HG02678 (cell line): ENCODE measurements around the gene TMEM52.
"Not testable (repeated sequence)": the region's sequence is repeated elsewhere in the genome, so short reads cannot be mapped to it uniquely, and the experiment has no call there.

ENCODE experiments used
- ATAC-seq: cut with Tn5 transposase; IDR thresholded peaks from one replicate; pipeline ENCODE4 v1.9.1; 2021; ENCODE audit warnings: mild to moderate bottlenecking, moderate library complexity; ENCODE audit not compliant: unreplicated experiment

Gene TMEM52

GRCh38 chr1:1895456-1896336, 23.4 kb downstream of the TMEM52 start:
- no peak for ATAC-seq

- ATAC-seq, result no peak
Measured at GRCh38 chr1:1895060-1895418, 24.0 kb downstream of the TMEM52 start.

- no peak for ATAC-seq
Measured at GRCh38 chr1:1894354-1895059, 24.6 kb downstream of the TMEM52 start.

GRCh38 chr1:1893997-1894353, 25.1 kb downstream of the TMEM52 start:
- no peak for ATAC-seq

- ATAC-seq, result no peak
Measured at GRCh38 chr1:1893291-1893985, 25.6 kb downstream of the TMEM52 start.

GRCh38 chr1:1892763-1893120, 26.3 kb downstream of the TMEM52 start:
- no peak for ATAC-seq

GRCh38 chr1:1892079-1892762, 26.9 kb downstream of the TMEM52 start:
- ATAC-seq, result no peak

GRCh38 chr1:1891349-1892078, 27.6 kb downstream of the TMEM52 start:
- ATAC-seq, result peak; percentile 18

GRCh38 chr1:1890506-1891348, 28.4 kb downstream of the TMEM52 start, which contains the start of gene GNB1:
TSS of gene GNB1 (minus strand) at chr1:1891087. CDS start at chr1:1825453, 65,634 bp downstream.
- peak; percentile 78 for ATAC-seq

GRCh38 chr1:1889847-1890505, 29.1 kb downstream of the TMEM52 start:
- peak; percentile 30 for ATAC-seq

- no peak for ATAC-seq
Measured at GRCh38 chr1:1889090-1889750, 29.9 kb downstream of the TMEM52 start.

GRCh38 chr1:1883890-1884289, 35.2 kb downstream of the TMEM52 start:
- ATAC-seq, result not testable (repeated sequence)

GRCh38 chr1:1883092-1883873, 35.8 kb downstream of the TMEM52 start:
- no peak for ATAC-seq

GRCh38 chr1:1881727-1882126, 37.4 kb downstream of the TMEM52 start:
- no peak for ATAC-seq

GRCh38 chr1:1880617-1881312, 38.3 kb downstream of the TMEM52 start:
- no peak for ATAC-seq

GRCh38 chr1:1879942-1880341, 39.1 kb downstream of the TMEM52 start:
- ATAC-seq, result no peak

GRCh38 chr1:1877865-1878436, 41.1 kb downstream of the TMEM52 start:
- no peak for ATAC-seq
